Stimulated activated CD4-positive, alpha-beta T cell treated with anti-CD3 and anti-CD28 coated beads, Interleukin-2, amount 100 ng/mL, for 48 hours (primary cell): Measurements from ENCODE around the gene CENPVL1.
"Not testable (repeated sequence)": the region's sequence is repeated elsewhere in the genome, so short reads cannot be mapped to it uniquely, and the experiment has no call there.

ENCODE experiments used
- DNase-seq, 2 donors: peaks; one replicate each; pipeline ENCODE4 v3.0.0-alpha.2; 2020

CENPVL1 gene

GRCh38 chrX:51710277-51711164, at the start of gene CENPVL1:
Gene CENPVL1 (plus strand): TSS chrX:51710512. CDS start chrX:51710512, 0 bp downstream.
- not testable (repeated sequence) for DNase-seq

- DNase-seq: no peak
These were observed 44.3 kb upstream of the CENPVL1 start for GRCh38 chrX:51665981-51666380.

GRCh38 chrX:51679689-51680433, 30.5 kb upstream of the CENPVL1 start:
- not testable (repeated sequence) for DNase-seq

DNA sequence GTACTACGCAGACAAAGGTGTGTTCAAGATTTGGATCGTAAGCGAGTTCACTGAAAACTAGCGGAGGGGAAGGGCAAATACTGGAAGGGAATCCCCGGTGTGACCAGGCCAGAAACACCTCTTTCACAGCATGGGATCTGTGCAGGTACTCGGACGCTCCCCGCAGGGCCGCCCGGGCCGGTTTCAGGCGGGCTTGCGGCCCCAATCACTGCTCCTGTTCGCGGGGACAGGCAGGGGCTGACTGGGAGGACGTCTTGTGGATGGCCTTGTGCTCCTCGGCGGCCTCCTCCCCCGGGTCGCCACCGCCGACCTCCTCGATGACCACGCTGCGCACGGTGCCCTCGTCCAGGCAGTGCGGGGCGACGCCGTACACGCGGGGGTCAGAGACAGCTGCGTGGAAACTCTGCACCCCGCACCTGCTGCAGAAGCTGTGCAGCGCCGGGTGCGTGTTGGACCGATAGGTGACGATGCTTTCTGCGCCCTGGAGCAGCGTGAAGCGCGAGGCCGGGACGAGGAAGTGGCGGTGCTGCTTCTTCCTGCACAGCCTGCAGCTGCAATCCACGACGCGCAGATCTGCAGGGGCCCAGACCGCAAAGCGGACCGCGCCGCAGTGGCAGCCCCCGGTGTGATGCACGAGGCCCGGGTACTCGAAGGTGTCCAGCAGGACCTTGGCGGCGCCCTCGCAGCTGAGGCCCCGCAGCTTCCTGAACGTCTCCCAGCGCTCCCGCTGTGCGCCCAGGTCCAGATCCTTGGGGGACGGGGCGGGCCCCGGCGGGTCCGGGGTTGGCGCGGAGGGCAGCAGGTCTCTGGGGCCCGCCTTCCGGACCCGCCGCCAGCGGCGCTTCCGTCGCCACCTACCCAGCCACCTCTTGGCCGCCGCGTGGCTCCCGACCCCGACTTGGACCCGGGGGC, 28.2 kb upstream of the CENPVL1 start:
- not testable (repeated sequence) for DNase-seq

DNA sequence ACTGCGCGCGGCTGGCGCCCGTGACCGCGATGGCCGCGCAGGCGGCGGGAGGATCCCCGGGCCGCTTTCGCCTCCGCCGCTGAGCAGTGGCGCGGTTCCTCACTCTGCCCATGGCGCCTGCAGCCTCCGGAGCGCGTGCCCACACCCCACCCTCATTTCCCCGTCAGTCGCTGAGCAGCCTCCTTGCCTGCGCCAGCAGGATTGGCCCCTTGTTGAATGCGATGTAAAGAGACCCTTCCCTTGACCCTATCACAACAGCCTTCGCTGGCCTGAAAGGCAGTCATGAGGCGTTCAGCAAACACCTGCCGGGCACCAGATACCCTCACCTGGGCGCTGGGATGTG, 27.6 kb upstream of the CENPVL1 start, which contains the start of gene CENPVL2:
Gene CENPVL2 (minus strand): TSS at position 112 of the 343 bp plus-strand sequence. CDS start 0 bp downstream, at position 112.
- DNase-seq: not testable (repeated sequence)

DNA sequence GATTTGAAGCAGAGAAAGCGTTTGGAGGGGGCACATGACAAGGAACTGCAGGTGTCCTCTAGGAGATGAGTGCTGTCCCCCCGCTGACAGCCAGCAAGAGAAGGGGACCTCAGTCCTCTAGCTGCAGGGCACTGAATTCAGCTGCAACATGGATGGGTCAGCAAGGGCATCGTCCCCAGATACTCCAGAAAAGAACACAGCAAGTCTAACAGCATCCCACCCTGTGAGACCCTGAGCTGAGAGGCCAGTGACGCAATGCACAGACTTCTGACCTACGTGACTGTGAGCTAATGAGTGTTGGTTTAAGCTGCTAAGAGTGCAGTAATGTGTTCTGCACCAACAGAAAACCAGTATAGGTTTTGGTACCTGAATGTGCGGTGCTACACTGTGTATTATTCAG, 16.1 kb upstream of the CENPVL1 start:
- DNase-seq: no peak

- no peak for DNase-seq
These were observed 12.9 kb upstream of the CENPVL1 start for GRCh38 chrX:51697397-51697796.

- DNase-seq: not testable (repeated sequence)
These were observed 2.8 kb downstream of the CENPVL1 start for GRCh38 chrX:51712943-51713647.

DNA sequence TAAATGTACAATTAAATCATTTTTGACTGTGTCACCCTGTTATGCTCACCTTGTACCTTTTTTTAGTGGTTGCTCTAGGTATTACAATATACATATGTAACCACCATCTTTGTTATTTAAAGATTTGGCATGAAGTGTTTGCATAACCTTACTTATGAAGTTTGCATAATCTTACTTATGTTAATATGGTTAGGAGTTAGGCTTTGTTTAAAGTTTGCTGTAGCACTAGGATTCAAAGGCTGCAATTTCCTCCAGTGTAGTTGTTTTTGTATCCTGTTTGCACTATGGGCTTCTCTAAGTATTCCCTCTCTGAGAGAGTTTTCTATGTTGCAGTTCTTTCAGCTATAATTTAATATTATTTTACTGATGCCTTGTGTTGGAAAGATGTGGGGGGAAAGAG, 17.9 kb downstream of the CENPVL1 start:
- no peak for DNase-seq

- DNase-seq: no peak
These were observed 26.8 kb downstream of the CENPVL1 start for GRCh38 chrX:51737091-51737490.

DNA sequence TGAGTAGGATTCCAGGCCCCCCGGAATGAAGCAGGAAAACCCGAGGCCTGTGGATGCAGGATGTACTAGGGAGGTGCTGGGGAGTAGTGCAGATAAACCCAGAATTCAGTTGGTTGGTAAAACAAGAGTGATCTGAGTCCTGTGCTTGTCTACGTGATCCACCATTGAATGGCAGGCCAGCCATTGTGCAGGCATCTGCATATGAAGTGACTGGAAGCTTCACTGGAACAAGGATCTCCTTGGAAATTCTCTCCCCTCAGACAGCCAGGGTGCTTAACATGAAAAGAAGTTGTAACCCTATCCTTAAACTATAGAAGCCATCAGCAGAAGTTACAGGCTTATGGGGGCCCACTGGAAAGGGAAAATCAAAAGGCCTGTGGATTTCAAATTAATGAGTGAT, 32.3 kb downstream of the CENPVL1 start:
- no peak for DNase-seq

DNA sequence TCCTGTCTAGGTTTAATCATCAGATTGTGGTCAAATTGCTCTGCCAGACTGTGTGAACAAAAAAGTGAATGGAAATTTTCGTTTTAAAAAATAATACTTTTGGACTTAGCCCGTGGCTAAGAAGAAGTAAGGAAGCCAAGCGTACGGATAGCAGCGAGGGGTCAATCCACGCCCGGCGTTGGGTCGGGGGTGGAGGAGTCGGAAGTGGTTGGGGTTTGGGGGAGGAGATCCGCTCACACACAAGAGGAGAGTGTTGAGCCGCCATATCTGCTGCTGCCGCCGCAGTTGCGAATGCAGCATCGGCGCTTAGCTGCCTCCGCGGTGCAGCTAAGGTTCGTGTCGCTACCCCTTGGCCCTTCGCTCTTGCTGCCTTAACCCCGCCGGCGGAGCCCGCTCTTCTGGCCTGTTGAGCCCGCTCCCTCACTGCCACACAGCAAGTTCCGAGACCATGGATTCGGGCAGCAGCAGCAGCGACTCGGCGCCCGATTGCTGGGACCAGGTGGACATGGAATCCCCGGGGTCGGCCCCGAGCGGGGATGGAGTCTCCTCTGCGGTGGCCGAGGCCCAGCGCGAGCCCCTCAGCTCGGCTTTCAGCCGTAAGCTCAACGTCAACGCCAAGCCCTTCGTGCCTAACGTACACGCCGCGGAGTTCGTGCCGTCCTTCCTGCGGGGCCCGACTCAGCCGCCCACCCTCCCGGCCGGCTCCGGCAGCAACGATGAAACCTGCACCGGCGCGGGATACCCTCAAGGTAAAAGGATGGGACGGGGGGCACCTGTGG, 33.1 kb downstream of the CENPVL1 start, which contains the start of gene GSPT2:
Gene GSPT2 (plus strand): TSS at position 264 of the 779 bp plus-strand sequence. CDS start 185 bp downstream, at position 449.
- DNase-seq: peak; percentile 36 to 46

DNA sequence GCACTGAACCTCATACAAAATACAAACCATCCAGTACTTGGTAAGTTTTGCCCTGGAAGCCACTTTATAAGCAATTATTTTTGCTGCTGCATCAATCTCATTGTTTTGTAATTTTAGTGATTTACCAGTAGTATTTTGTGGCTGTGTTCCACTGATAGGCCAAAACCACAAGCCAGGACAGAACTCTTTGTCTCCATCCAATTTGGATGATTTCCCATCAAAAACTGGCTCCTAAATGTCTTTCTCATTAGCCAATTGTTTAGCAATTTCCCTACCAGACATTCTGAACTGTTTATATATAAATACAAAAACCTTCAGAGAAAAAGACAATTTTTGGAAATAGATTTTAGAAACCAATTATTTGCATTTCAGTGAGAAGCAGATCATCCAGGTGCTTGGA, 37.4 kb downstream of the CENPVL1 start:
- no peak for DNase-seq

DNA sequence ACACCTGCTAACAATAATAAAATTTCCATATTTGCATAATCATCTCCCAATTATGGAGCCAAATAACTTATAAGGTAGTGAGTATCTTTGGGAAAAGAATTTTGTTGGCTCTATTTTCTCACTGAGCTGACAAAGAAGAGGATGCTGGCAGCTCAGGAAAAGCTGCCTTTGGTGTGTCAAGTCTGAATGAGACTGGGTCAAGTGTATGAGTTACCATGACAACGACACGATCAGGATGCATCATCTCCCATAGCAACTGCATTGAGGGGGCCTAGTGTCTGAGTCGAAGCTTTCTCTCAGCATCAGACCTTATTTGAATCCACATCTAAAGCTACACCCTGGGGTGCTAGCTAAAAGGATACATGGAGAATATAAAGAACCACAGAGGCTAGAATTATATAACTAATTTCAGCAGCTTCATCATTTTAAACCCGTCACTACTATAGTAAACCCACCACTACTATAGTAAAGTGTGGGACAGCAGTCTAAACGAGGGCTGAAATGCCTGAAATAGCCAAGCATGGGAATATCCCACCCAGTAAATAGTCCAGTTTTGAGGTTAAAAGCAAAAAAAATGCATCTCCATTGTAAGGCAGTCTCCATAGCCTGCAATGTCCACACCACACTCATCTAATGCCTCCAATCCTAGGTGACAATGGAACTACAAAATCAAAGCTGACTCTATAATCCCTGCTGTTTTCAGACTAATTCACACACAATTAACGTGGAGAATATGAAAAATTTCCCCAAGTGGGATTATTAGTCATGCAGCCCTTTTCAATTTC, 48.9 kb downstream of the CENPVL1 start:
- DNase-seq: no peak

DNA sequence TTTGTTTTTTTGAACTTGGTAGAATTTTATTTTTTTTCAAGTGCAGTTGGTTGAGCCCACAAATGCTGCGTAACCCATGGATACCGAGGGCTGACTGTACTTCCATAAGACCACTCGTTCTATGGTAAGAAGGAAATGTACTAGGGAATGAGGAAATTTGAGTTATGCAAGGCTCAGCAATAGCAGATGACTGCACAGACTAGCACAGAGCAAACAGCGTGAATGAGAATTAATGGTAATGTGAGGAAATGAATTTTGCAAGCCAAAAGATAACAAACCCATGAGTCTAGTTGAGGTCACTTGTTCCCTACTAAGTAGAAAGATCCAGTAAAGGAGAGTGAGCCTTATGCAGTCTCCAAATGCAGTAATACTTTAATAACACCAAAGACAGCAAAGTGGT, 50.3 kb downstream of the CENPVL1 start:
- DNase-seq: no peak
